Measurements from ENCODE around the gene N4BP2L2.

The N4BP2L2 gene

DNA sequence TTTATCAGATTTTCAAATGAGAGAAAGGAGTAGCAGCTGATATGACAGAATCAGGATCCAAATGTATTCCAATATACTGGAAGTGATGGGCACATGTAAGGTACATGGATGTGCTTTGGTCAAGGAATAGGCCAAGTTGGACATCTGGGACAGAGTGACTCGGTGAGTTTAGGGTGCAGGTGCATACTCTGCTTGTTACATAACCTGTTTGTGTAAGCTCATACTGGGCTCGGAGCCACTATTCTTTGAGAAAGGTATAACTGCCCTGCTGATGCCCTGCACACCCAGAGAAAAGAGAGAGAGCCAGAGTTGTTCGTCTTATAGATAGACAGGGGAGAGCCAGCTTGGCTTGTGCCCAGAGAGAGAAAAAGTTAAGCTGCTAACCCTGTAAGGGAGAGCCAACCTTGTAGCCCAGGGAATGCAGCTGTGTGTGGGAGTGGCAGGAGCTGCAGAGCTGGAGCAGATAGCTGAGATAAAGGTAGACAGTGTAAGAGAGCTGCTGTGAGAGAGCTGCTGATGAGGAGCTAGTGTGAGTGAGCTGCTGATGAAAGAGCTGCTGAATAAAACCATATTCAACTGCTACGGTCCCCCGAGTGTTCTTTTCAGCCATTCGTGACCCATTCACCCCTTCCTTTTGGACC is 70.0 kb downstream of the N4BP2L2 start:
- TF ChIP-seq ZNF274 (IDR thresholded peaks at IDR 0.05; ENCODE audit: low read depth, low read length), result no peak
- no peak overlapping the region for H3K4me3 ChIP-seq (ENCODE audit: low read length)

DNA sequence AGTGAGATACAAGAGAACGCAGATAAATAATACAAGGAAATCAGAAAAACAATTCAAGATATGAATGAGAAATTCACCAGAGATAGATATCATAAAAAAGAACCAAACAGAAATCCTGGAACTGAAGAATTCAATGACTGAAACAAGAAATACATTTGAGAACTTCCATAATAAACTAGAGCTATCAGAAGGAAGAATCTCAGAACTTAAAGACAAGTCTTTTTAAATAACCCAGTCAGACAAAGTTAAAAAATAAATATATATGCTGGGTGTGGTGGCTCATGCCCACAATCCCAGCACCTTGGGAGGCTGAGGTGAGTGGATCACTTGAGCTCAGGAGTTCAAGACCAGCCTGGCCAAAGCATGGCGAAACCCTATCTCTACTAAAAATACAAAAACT is 82.0 kb downstream of the N4BP2L2 start:
- TF ChIP-seq ZNF274 (IDR thresholded peaks at IDR 0.05; ENCODE audit: low read depth, low read length), result no peak
- H3K4me3 ChIP-seq (ENCODE audit: low read length), result no peak overlapping the region

DNA sequence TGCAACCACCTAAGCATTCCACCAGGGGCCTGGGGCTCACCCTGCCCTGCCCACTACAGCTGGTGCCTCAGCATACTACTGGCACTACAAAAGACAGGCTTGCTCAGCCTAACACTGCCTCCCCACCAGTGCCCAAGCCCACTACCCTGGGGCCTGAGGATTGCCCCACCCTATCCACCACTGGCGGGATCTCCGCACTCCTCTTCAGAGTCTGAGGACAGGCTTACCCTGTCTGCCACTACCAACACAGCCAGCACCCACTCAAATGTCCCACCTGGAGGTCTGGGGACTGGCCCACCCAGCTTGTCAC is 83.0 kb downstream of the N4BP2L2 start:
- no peak for TF ChIP-seq ZNF274 (IDR thresholded peaks at IDR 0.05; ENCODE audit: low read depth, low read length)
- no peak overlapping the region for H3K4me3 ChIP-seq (ENCODE audit: low read length)

DNA sequence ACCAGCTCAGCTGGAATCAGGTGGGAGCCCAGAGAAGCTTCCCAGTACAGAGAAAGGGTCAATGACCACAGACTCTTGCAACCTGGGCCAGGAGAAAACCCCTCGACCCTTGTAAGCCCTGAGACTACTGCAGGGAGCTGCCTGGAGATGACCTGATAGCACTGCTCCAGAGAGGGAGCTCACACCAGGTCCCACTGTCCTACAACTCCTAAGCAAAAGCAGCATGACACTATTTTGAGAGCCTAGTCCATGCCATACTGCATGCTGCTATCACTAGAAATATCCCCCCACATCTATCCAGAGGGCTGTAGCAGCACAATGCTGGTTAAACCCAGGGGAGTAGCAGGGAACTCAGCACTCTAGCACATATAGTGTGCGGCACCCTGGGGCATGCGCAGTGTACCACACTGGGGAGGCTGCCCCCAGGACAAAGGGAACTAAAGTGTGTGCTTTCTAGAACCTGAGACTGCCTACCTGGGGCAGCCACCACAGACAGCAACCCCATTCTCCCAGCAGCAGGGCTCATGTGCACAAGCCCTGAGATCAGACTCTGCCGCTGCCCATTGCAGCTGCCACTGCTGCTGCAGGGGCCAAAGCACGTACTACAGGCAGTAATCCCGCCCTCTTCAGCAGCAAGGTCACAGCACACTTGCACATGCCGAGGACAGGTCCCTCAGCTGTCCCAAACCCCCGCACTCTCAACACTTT is 83.6 kb downstream of the N4BP2L2 start:
- H3K4me3 ChIP-seq (ENCODE audit: low read length), result no peak overlapping the region
- TF ChIP-seq ZNF274 (IDR thresholded peaks at IDR 0.05; ENCODE audit: low read depth, low read length), result no peak

DNA sequence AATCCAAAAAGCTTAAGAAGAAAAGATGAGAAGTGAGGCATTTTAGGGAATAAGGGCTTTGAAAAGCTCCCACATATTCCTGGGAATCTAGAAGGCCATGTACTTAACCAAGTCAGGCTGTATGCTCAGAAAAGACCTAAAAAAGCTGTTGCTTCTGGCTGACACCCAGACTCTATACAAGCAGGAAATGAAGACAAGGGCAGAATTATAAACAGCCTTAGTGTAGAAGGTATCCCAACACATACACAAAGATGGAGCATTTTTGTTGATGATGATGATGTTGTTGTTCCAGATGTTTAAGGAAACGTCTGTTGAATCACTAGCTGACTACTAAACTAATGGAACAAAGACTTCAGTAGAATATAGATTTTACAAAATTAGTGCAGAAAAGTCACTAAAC is 84.6 kb downstream of the N4BP2L2 start:
- TF ChIP-seq ZNF274 (IDR thresholded peaks at IDR 0.05; ENCODE audit: low read depth, low read length), result no peak
- H3K4me3 ChIP-seq (ENCODE audit: low read length), result no peak overlapping the region

DNA sequence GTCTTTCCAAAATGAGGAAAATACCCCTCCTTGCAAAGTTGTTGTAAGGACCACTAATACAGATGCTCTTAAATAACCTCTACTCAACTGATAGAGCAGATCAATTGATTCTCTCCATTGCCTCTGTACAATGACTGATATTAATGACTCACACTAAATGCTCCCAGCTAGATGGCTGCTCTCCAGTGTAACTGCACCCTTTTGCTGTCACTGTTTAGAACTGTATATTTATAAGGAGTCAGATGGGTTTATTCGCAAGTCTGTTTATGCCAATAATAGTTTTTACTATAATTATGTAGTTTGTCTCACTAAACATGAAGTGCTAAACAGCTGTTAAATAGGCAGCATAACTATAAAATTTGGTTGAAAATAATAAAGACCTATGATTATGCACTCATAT is 89.6 kb downstream of the N4BP2L2 start:
- H3K4me3 ChIP-seq (ENCODE audit: low read length), result no peak overlapping the region
- no peak for TF ChIP-seq ZNF274 (IDR thresholded peaks at IDR 0.05; ENCODE audit: low read depth, low read length)

DNA sequence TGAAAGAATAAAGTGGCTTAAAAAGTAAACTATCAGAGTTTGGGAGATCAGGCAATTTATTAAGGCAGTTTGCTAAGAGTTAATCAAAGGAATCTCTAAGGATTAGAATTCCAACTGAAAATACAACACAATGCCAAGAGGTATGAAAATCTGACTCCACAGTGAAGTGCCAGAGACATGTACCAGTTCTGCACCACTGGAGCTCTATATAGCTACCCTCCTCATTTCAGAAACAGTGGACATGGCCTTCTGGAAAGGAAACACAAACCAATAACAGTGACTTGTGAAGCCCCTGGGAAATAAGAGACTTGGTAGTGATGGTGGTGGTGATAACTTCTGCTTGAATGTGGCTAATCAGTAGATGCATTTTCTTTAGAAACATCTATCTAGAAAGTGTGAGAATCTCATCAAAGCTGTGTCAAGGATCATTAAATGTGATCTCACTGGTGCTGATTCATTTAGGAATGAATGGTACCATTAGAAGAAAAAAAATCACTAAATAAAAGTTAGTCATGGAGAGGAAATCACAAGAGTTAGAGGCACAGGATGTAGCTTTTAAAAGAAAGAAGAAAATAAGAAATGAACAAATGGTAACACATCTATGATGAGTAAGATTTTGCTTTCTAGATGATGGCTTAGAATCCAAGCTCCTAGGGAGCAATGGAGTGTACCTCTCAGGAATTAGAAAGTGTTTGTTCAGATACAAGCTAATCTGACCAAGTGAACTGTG is 90.5 kb downstream of the N4BP2L2 start:
- H3K4me3 ChIP-seq (ENCODE audit: low read length), result no peak overlapping the region
- no peak for TF ChIP-seq ZNF274 (IDR thresholded peaks at IDR 0.05; ENCODE audit: low read depth, low read length)

DNA sequence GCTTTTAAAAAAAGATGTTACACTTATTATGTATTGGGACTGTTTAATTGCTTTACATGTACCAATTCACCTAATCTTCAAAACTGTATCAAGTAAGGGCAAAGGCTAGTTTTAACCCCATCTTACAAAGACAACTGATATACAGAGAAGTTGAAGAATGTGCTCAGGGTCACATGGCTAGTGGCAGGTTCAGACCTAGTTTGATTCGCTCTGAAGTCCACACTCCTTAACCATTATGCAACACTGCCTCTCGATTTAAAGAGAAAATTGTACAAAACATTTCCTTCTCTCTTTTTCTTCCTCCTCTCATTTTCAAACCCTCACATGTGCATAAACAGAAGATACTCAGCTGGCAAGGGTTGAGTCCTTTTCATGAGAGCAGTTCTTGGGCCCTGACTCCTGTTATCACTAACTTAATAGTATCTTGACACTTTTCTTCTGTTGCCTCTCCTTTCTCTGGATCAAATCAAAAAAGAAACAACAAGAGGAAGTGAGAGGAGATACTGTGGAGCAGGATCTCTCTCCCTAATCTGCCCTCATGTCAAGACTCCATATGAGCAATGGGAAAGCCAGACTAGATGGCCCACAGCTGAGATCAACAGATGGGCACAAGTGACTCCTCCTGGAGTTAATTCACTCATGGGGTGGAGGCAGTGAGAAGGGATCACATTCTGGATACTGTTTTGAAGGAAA is 91.7 kb downstream of the N4BP2L2 start:
- H3K4me3 ChIP-seq (ENCODE audit: low read length), result no peak overlapping the region
- TF ChIP-seq ZNF274 (IDR thresholded peaks at IDR 0.05; ENCODE audit: low read depth, low read length), result no peak

DNA sequence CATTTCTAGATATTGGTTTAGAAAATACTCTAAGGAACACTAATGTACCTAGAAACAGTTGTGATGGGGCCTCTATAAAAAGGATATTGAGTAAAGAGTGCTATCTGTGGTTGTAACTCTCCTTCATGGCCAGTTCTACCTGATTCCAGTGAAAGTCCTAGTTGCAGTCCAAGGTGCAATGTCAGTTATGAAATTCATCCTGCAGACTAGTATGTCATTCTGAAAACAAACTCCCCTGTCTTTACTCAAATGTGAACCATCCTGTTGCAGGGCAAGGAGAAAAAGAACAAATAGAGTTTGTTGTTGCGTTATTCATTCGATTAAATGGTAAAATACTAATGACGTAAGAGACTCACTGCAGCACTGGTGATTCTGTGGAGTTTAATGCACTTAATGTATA is 92.4 kb downstream of the N4BP2L2 start:
- no peak for TF ChIP-seq ZNF274 (IDR thresholded peaks at IDR 0.05; ENCODE audit: low read depth, low read length)
- H3K4me3 ChIP-seq (ENCODE audit: low read length), result no peak overlapping the region

DNA sequence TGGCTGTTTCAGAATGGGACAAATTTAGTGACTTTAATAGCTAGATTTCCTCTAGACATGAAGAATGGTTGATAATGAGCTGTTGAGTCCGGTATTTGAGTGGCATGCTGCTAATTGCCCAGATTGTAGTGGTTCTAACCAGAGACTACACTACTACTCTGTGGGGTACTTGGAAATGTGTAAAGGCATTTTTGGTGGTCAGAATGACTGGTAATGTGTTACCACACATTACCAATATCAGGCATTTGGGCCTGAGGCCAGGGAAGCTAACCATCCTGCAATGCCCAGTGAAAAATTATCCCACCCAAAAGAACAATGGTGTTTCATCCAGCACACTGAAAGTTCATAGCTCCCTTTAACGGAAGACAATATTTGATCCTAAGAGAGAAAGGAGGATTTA is 93.1 kb downstream of the N4BP2L2 start:
- no peak overlapping the region for H3K4me3 ChIP-seq (ENCODE audit: low read length)
- no peak for TF ChIP-seq ZNF274 (IDR thresholded peaks at IDR 0.05; ENCODE audit: low read depth, low read length)

DNA sequence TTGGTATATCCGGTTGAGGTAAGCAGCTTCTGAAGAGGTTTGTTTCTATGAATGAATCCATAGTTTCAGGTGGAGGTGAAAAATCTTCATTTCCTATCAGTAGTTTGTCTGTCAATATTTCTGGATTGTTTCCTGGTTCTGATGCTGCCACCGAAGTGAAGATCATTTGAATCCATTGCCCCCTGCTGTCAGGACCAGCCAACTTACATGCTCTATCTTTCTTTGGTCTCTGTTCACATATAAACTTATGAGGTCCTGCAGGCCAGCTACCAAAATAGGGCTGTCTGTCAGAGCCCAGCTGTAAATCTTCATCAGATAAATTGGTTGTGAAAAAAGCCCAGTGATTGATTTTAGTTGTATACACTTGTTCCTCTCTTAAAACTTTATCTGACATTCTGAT is 95.5 kb downstream of the N4BP2L2 start:
- TF ChIP-seq ZNF274 (IDR thresholded peaks at IDR 0.05; ENCODE audit: low read depth, low read length), result no peak
- H3K4me3 ChIP-seq (ENCODE audit: low read length), result no peak overlapping the region

DNA sequence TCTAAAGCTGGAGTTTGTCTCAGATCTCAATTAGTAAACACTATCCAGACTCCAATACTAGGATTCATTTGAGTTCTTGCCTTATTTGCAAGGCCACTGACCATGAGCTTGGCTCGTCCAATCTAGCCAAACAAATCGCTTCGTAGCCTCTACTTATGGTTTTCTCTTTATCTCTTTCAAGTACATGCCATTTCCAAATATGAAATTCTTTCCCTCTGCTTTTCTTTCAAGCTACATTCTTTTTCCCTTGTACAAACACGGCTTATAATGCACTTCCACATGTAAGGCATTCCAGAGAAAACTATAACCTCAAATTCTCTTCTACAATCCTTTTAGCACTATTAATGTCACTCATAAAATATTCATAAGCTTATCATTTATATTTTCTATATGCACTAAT is 99.7 kb downstream of the N4BP2L2 start:
- no peak for TF ChIP-seq ZNF274 (IDR thresholded peaks at IDR 0.05; ENCODE audit: low read depth, low read length)
- no peak overlapping the region for H3K4me3 ChIP-seq (ENCODE audit: low read length)

DNA sequence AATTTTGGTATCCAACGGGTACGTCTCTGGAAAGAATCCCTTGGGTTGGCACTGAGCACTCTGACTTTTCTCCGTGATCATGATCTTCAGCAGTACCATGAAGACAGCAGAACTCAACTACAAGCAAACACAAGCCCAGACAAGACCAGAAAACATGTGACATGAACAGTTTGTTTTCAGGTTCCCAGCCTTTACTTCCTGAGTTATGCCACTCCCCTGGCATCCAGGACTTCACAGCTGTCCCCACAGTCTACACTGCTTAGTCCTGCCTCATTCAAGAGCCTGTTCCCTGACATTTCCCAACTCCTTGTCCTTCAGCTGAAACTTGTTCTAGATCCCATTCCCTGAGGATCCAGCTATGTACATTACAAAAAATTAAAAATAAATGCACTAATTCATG is 105.7 kb downstream of the N4BP2L2 start:
- H3K4me3 ChIP-seq (ENCODE audit: low read length), result no peak overlapping the region
- no peak for TF ChIP-seq ZNF274 (IDR thresholded peaks at IDR 0.05; ENCODE audit: low read depth, low read length)

DNA sequence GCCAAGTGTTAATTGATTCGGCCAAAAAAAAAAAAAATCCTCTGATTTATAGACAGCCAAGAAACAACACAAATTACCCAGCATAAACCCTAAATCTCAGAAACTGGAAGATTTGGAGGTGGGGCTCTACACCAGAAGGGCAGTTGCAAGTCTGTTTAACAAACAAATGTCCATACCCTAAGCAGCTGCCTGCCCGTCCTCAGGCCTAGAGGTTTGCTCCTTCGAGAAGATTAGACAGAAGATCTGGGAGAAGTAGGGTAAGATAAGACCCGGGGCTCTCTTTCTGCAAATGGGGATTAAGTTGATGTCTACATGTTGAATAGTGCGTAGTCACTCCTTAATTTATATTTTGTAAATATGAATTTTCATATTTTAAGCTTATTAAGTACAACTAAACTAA is 107.2 kb downstream of the N4BP2L2 start:
- TF ChIP-seq ZNF274 (IDR thresholded peaks at IDR 0.05; ENCODE audit: low read depth, low read length), result no peak
- H3K4me3 ChIP-seq (ENCODE audit: low read length), result no peak overlapping the region
